Tibial nerve (tissue), 4 donors: Measurements from ENCODE around the gene GALNS.

Experiments
- CTCF ChIP-seq, 5 experiments: fragments of 200-600 bp in 3 of 5; fragments of 450-650 bp in 2 of 5; sonication (generic) in 3 of 5; IDR thresholded peaks; one replicate each; pipeline ENCODE4 v1.5.1; 2016 to 2019; ENCODE audit warnings: antibody characterized with exemption in 5 of 5, mild to moderate bottlenecking in 3 of 5, moderate library complexity in 2 of 5
- EP300 ChIP-seq, 2 donors: sonication (generic); formaldehyde crosslinking; IDR thresholded peaks; one replicate each; pipeline ENCODE4 v1.6.1; 2017; ENCODE audit warnings: antibody characterized with exemption in 2 of 2, mild to moderate bottlenecking in 1 of 2
- POLR2A ChIP-seq, 2 donors: fragments of 450-650 bp; IDR thresholded peaks; one replicate each; pipeline ENCODE4 v1.6.1; 2017; ENCODE audit warnings: antibody characterized with exemption in 2 of 2, mild to moderate bottlenecking in 2 of 2, moderate library complexity in 2 of 2

GRCh38 chr16:88810166-88810911 is 46.4 kb downstream of the GALNS start:
- TF ChIP-seq CTCF (IDR thresholded peaks at IDR 0.05) (no peak), POLR2A (IDR thresholded peaks at IDR 0.05) (no peak), EP300 (IDR thresholded peaks at IDR 0.05) (no peak)
